ENCODE measurements around the gene JAKMIP1. TPM values are rescaled to one million over a fixed set of nuclear protein-coding genes. Genes with fewer than 3 reads are reported as not detected.
A peak's percentile ranks its signal among the peaks of the same experiment; 100 is the strongest.

The JAKMIP1 gene
- total and polyA plus RNA-seq, 2 of the 13 experiments (the other 11 are each of a cell fraction or from before 2014, with no cell fraction given), result not detected

DNA sequence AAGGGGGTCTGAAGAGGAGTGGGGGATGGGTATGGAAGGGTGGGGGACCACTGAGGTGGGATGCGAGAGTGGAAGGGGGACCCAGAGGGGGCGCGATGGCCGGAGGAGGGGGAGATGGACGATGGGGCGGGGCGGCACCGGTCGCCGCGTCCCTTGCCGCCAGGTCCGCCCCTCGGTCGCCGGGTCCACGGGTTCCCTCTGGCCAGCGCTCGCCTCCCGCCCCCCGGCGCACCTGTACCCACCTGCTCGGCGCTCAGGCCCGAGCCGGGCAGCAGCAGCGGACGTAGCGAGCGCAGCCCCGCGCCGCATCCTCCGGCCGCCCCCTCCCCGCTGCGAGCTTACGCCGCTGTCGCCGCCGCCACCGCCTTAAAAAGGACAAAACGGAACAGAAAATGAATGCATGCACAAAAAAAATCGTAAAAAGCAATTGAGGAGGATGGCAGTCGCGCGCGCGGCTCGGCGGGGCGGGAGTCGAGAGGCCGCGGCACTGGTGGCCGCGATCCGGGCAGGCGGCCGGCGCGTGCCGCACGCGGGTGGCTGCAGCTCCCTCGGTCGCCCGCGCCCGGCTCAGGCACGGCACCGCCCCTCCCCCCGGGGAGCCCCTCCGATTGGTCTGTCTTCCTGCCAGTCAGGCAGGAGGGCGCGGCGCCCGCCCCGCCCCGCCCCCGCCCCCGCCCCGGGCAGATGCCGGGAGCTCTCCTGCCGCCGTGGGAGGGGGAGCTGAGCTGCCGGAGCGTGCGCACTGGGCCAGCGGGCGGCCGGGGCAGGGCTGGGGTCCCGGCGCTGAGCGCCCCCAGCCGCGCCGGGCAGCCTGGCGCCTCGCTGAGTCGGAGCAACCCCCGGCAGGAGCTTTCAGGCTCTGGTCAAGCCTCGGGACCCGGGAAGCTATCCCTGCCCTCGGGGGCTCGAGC lies at the start of gene JAKMIP1 (continued):
- no peak for TF ChIP-seq ETV6 (CRISPR knock-in tag; conservative IDR thresholded peaks at IDR 0.05)
- no peak for TF ChIP-seq STAG1 (CRISPR knock-in tag; IDR thresholded peaks at IDR 0.05)
- peak; percentile 41; the same call in 1 of the 2 replicates for TF ChIP-seq BHLHE40 (IDR thresholded peaks at IDR 0.05; ENCODE audit: low read length)
- TF ChIP-seq ZNF282 (IDR thresholded peaks at IDR 0.05; ENCODE audit: partially characterized antibody), result no peak
- TF ChIP-seq NFYB (CRISPR knock-in tag; IDR thresholded peaks at IDR 0.05), result peak; percentile 69
- TF ChIP-seq ERF (CRISPR knock-in tag; IDR thresholded peaks at IDR 0.05), result no peak
- TF ChIP-seq ZSCAN20 (CRISPR knock-in tag; IDR thresholded peaks at IDR 0.05; ENCODE audit: borderline replicate concordance), result no peak
- TF ChIP-seq FOXK1 (CRISPR knock-in tag; IDR thresholded peaks at IDR 0.05; ENCODE audit: borderline replicate concordance, low read depth), result no peak
- TF ChIP-seq, protein P1, sequence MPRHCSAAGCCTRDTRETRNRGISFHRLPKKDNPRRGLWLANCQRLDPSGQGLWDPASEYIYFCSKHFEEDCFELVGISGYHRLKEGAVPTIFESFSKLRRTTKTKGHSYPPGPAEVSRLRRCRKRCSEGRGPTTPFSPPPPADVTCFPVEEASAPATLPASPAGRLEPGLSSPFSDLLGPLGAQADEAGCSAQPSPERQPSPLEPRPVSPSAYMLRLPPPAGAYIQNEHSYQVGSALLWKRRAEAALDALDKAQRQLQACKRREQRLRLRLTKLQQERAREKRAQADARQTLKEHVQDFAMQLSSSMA (CRISPR knock-in tag; IDR thresholded peaks at IDR 0.05), result no peak
- no peak for TF ChIP-seq FOXP1 (IDR thresholded peaks at IDR 0.05)
- TF ChIP-seq FOXP1 (CRISPR knock-in tag; IDR thresholded peaks at IDR 0.05), result no peak
- TF ChIP-seq HOXA7 (CRISPR knock-in tag; IDR thresholded peaks at IDR 0.05), result no peak
- no peak for TF ChIP-seq RARA (CRISPR knock-in tag; IDR thresholded peaks at IDR 0.05)
- TF ChIP-seq ZXDC (CRISPR knock-in tag; IDR thresholded peaks at IDR 0.05), result no peak
- TF ChIP-seq, protein P2, sequence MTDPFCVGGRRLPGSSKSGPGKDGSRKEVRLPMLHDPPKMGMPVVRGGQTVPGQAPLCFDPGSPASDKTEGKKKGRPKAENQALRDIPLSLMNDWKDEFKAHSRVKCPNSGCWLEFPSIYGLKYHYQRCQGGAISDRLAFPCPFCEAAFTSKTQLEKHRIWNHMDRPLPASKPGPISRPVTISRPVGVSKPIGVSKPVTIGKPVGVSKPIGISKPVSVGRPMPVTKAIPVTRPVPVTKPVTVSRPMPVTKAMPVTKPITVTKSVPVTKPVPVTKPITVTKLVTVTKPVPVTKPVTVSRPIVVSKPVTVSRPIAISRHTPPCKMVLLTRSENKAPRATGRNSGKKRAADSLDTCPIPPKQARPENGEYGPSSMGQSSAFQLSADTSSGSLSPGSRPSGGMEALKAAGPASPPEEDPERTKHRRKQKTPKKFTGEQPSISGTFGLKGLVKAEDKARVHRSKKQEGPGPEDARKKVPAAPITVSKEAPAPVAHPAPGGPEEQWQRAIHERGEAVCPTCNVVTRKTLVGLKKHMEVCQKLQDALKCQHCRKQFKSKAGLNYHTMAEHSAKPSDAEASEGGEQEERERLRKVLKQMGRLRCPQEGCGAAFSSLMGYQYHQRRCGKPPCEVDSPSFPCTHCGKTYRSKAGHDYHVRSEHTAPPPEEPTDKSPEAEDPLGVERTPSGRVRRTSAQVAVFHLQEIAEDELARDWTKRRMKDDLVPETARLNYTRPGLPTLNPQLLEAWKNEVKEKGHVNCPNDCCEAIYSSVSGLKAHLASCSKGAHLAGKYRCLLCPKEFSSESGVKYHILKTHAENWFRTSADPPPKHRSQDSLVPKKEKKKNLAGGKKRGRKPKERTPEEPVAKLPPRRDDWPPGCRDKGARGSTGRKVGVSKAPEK (CRISPR knock-in tag; IDR thresholded peaks at IDR 0.05; ENCODE audit: borderline replicate concordance), result no peak
- no peak for TF ChIP-seq ZNF691 (CRISPR knock-in tag; IDR thresholded peaks at IDR 0.05; ENCODE audit: borderline replicate concordance, low read depth)
- no peak for TF ChIP-seq ZNF790 (CRISPR knock-in tag; IDR thresholded peaks at IDR 0.05; ENCODE audit: borderline replicate concordance)
- no peak for TF ChIP-seq ZNF761 (CRISPR knock-in tag; conservative IDR thresholded peaks at IDR 0.05)
- TF ChIP-seq RAD51 (IDR thresholded peaks at IDR 0.05; ENCODE audit: borderline replicate concordance), result no peak
- TF ChIP-seq ZNF274 (CRISPR knock-in tag; IDR thresholded peaks at IDR 0.05), result no peak
- TF ChIP-seq HOXA3 (CRISPR knock-in tag; IDR thresholded peaks at IDR 0.05), result no peak; the same call in 1 of the 2 replicates
- TF ChIP-seq HDAC6 (IDR thresholded peaks at IDR 0.05; ENCODE audit: low read depth, low read length), result no peak
